SK-N-MC (cell line): ENCODE measurements around the gene EMSY.

Experiments
- DNase-seq: peaks from one replicate; pipeline ENCODE4 v3.0.0-alpha.2; 2011; ENCODE audit warnings: low read depth, low spot score
- H3K27ac ChIP-seq: fragments of 200-600 bp; sonication (generic); 2 replicates; pipeline ENCODE4 v1.5.1; 2016; ENCODE audit warnings: mixed run types
- H3K36me3 ChIP-seq: fragments of 200-600 bp; sonication (generic); 2 replicates; pipeline ENCODE4 v1.6.1; 2017; ENCODE audit warnings: antibody characterized with exemption, low read length, mixed read lengths; ENCODE audit not compliant: insufficient read depth
- H3K4me3 ChIP-seq: fragments of 200-600 bp; sonication (generic); 2 replicates; pipeline ENCODE4 v1.5.1; 2016
- H3K9ac ChIP-seq: fragments of 200-600 bp; sonication (generic); 2 replicates; pipeline ENCODE4 v1.8.0; 2017; ENCODE audit warnings: mixed run types, mixed read lengths; ENCODE audit not compliant: insufficient read length
- H3K9me3 ChIP-seq: fragments of 200-600 bp; sonication (generic); 2 replicates; pipeline ENCODE4 v1.6.1; 2017; ENCODE audit warnings: low read depth, mild to moderate bottlenecking, antibody characterized with exemption, low read length, moderate library complexity, mixed read lengths
- EZH2 ChIP-seq: fragments of 200-600 bp; sonication (generic); IDR thresholded peaks from one replicate; pipeline ENCODE4 v1.6.1; 2017; ENCODE audit warnings: antibody characterized with exemption
- FOXP2 ChIP-seq: optimal IDR thresholded peaks from 2 replicates; pipeline ENCODE3; 2011; ENCODE audit warnings: mild to moderate bottlenecking, moderate library complexity; ENCODE audit not compliant: insufficient read depth; ENCODE audit errors: extremely low read length, control extremely low read depth
- POLR2AphosphoS5 ChIP-seq: IDR thresholded peaks from 2 replicates; pipeline ENCODE4 v1.6.1; 2012; ENCODE audit warnings: mild to moderate bottlenecking, low read depth, low read length, borderline replicate concordance

EMSY gene

GRCh38 chr11:76598426-76598839 lies 153.6 kb downstream of the EMSY start:
- no peaks in the 10 kb centered on the region for H3K36me3 ChIP-seq

GRCh38 chr11:76599041-76600013 lies 154.5 kb downstream of the EMSY start:
- no peak overlapping the region for H3K9ac ChIP-seq
- H3K27ac ChIP-seq = no peak overlapping the region
- no peak overlapping the region for H3K4me3 ChIP-seq
- no peak for TF ChIP-seq POLR2AphosphoS5
- TF ChIP-seq EZH2 = no peak
- no peak for TF ChIP-seq FOXP2
- no peak for DNase-seq
- H3K36me3 ChIP-seq = no peaks in the 10 kb centered on the region
- H3K9me3 ChIP-seq = no peaks in the 10 kb centered on the region

More at GRCh38 chr11:76598426-76598839, 153.6 kb downstream of the EMSY start:
- TF ChIP-seq POLR2AphosphoS5 (no peak), EZH2 (no peak), FOXP2 (no peak)
- H3K4me3 ChIP-seq = no peak overlapping the region
- H3K9ac ChIP-seq = no peak overlapping the region
- H3K27ac ChIP-seq = no peak overlapping the region
- DNase-seq = no peak
- no peaks in the 10 kb centered on the region for H3K9me3 ChIP-seq

GRCh38 chr11:76600124-76600655 lies 155.4 kb downstream of the EMSY start:
- no peak for DNase-seq
- H3K27ac ChIP-seq = no peak overlapping the region
- H3K36me3 ChIP-seq = no peaks in the 10 kb centered on the region
- TF ChIP-seq EZH2 = no peak
- TF ChIP-seq POLR2AphosphoS5 = no peak
- no peak for TF ChIP-seq FOXP2
- no peaks in the 10 kb centered on the region for H3K9me3 ChIP-seq
- H3K9ac ChIP-seq = no peak overlapping the region
- H3K4me3 ChIP-seq = no peak overlapping the region

- Histone ChIP-seq H3K9ac (no peak overlapping the region), H3K27ac (no peak overlapping the region), H3K36me3 (no peaks in the 10 kb centered on the region), H3K9me3 (no peaks in the 10 kb centered on the region), H3K4me3 (no peak overlapping the region)
- DNase-seq = no peak
- TF ChIP-seq EZH2 (no peak), FOXP2 (no peak), POLR2AphosphoS5 (no peak)
These were observed 156.5 kb downstream of the EMSY start for GRCh38 chr11:76601272-76601671.

- Histone ChIP-seq H3K9me3 (no peaks in the 10 kb centered on the region), H3K27ac (no peak overlapping the region), H3K4me3 (no peak overlapping the region), H3K9ac (no peak overlapping the region), H3K36me3 (no peaks in the 10 kb centered on the region)
- DNase-seq = no peak
- no peak for TF ChIP-seq FOXP2
- no peak for TF ChIP-seq POLR2AphosphoS5
- no peak for TF ChIP-seq EZH2
These were observed 156.9 kb downstream of the EMSY start for GRCh38 chr11:76601724-76602123.

- no peak for TF ChIP-seq EZH2
- no peak for TF ChIP-seq POLR2AphosphoS5
- TF ChIP-seq FOXP2 = no peak
- Histone ChIP-seq H3K9me3 (no peaks in the 10 kb centered on the region), H3K4me3 (no peak overlapping the region), H3K27ac (no peak overlapping the region), H3K36me3 (no peaks in the 10 kb centered on the region), H3K9ac (no peak overlapping the region)
- no peak for DNase-seq
These were observed 157.6 kb downstream of the EMSY start for GRCh38 chr11:76602431-76602861.
